ENCODE measurements around the gene CERS2. TPM values are rescaled to one million over a fixed set of nuclear protein-coding genes. Genes with fewer than 3 reads are reported as not detected.

The CERS2 gene
- total and polyA plus RNA-seq, 10 of the 15 experiments (the other 5 are each of a cell fraction or from before 2014, with no cell fraction given): 9.2 to 87.9 (median 50.8) TPM

- TF ChIP-seq ZBTB40 (IDR thresholded peaks at IDR 0.05; ENCODE audit: borderline replicate concordance): no peak
- no peak for TF ChIP-seq NKRF (conservative IDR thresholded peaks at IDR 0.05)
- TF ChIP-seq STAT1 (conservative IDR thresholded peaks at IDR 0.05): no peak
- no peak for TF ChIP-seq CHD4 (IDR thresholded peaks at IDR 0.05)
- TF ChIP-seq CREM (IDR thresholded peaks at IDR 0.05; ENCODE audit: low read depth): no peak
- TF ChIP-seq POU2F2 (IDR thresholded peaks at IDR 0.05; ENCODE audit: borderline replicate concordance, low read depth, low read length): no peak
Observed at GRCh38 chr1:151000408-151000807, 25.8 kb upstream of the CERS2 start (continued).

GRCh38 chr1:150999926-151000325 is 25.3 kb upstream of the CERS2 start:
- no peak overlapping the region for H3K4me2 ChIP-seq (ENCODE audit: control insufficient read depth, insufficient read depth)
- H3K27ac ChIP-seq (ENCODE audit: control insufficient read depth, insufficient read depth): no peak overlapping the region
- H3K4me1 ChIP-seq (ENCODE audit: control insufficient read depth, insufficient read depth, low read length): peaks cover 4% of the 10 kb centered on the region; the same call in 1 of the 2 replicates
- SMC1A ChIA-PET (ENCODE audit: uncharacterized antibody, unreplicated experiment): interaction anchor here (0.5 to 2.0 kb wide), 3 partner anchors 12 to 1063 kb away, joined by 3 to 5 read pairs (median 3); no protein-coding TSS in a partner anchor
- no peaks in the 10 kb centered on the region; a peak in 1 of 4 replicates for H3K36me3 ChIP-seq (ENCODE audit: control insufficient read depth in 2 of 2, insufficient read depth in 2 of 2, low read length in 1 of 2)
- no peak overlapping the region for H3K9ac ChIP-seq (ENCODE audit: control insufficient read depth, insufficient read depth, low read length)
- no peaks in the 10 kb centered on the region for H3K9me3 ChIP-seq (replicated peaks; ENCODE audit: control insufficient read depth, insufficient read depth, low read length)
- WGBS (ENCODE audit: insufficient coverage, insufficient replicate concordance, low lambda C conversion rate, missing lambda C conversion rate): 96% methylated on average over 2 of the region's 2 CpGs
- FAIRE-seq: no peak
- no peak for ATAC-seq
- no peak overlapping the region for H3K4me3 ChIP-seq
- no peaks in the 10 kb centered on the region for H4K20me1 ChIP-seq (ENCODE audit: control insufficient read depth, insufficient read depth)
- no TSS peak for BruUV-seq (replicated peaks)
- RAD21 ChIA-PET (ENCODE audit: unreplicated experiment): no interaction called here
- H2AFZ ChIP-seq (ENCODE audit: control insufficient read depth, low read depth, low read length): no peak overlapping the region
- no peak for DNase-seq (ENCODE audit: low read depth, low spot score)
- CTCF ChIA-PET: interaction anchor here (0.7 to 16.2 kb wide), 5 partner anchors 19 to 157 kb away, joined by 3 to 252 read pairs (median 4); partner anchors contain the start of genes ANXA9, CERS2 and TNFAIP8L2
- POLR2A ChIA-PET: no interaction called here
- intact Hi-C loops (cut with micrococcal nuclease; ENCODE audit: unreplicated experiment) (loop anchor here (10.0 kb wide), 1 partner anchor 745 kb away; the partner anchor contains the start of gene CA14), in situ Hi-C loops (cut with MboI) (loop anchor here (5.0 kb wide), 1 partner anchor 743 kb away; the partner anchor contains the start of gene CA14)
- no peaks in the 10 kb centered on the region; the same call in 1 of the 2 replicates for H3K79me2 ChIP-seq (ENCODE audit: control insufficient read depth, insufficient read depth, low read length)
- H3K27me3 ChIP-seq (replicated peaks in 1 of 2; ENCODE audit: control insufficient read depth in 2 of 2, insufficient read depth in 2 of 2, low read length in 1 of 2): no peaks in the 10 kb centered on the region
- no peak for TF ChIP-seq MYC (IDR thresholded peaks at IDR 0.05; ENCODE audit: insufficient read depth, insufficient read length, insufficient replicate concordance, low read length, severe bottlenecking)
- no peak for TF ChIP-seq IRF4 (IDR thresholded peaks at IDR 0.05; ENCODE audit: low read depth, low read length)
- no peak for TF ChIP-seq CEBPB (IDR thresholded peaks at IDR 0.05; ENCODE audit: borderline replicate concordance in 1 of 2, low read depth in 2 of 2, low read length in 2 of 2)
- TF ChIP-seq CBX3 (IDR thresholded peaks at IDR 0.05; ENCODE audit: borderline replicate concordance, low read depth): no peak
- TF ChIP-seq SRF (IDR thresholded peaks at IDR 0.05; ENCODE audit: low read depth in 2 of 2, low read length in 2 of 2): no peak
- no peak for TF ChIP-seq RELA (IDR thresholded peaks at IDR 0.05; ENCODE audit: borderline replicate concordance, partially characterized antibody)
- no peak for TF ChIP-seq KAT2A (conservative IDR thresholded peaks at IDR 0.05; ENCODE audit: control insufficient read depth, low read depth, low read length)
- no peak for TF ChIP-seq NBN (IDR thresholded peaks at IDR 0.05)
- no peak for TF ChIP-seq BCL3 (IDR thresholded peaks at IDR 0.05; ENCODE audit: borderline replicate concordance, insufficient read depth, low read depth, low read length, poor library complexity, severe bottlenecking)
- TF ChIP-seq POU2F2 (IDR thresholded peaks at IDR 0.05; ENCODE audit: borderline replicate concordance, low read depth, low read length): no peak
- no peak for TF ChIP-seq POLR2A (IDR thresholded peaks at IDR 0.05; ENCODE audit: low read depth, low read length)

Measured in GM12878 (cell line).